GM23338 (cell line): ENCODE data around the gene DDX20. TPM values are rescaled to one million over a fixed set of nuclear protein-coding genes. Genes with fewer than 3 reads are reported as not detected.

ENCODE experiments used
- ATAC-seq: fragments of 200-7000 bp; cut with Tn5 transposase; 3 replicates; pipeline ENCODE4 v1.9.1; 2020
- DNase-seq: peaks from one replicate; pipeline ENCODE4 v3.0.0-alpha.2; 2015; ENCODE audit warnings: low spot score
- H2AFZ ChIP-seq: fragments of 200-600 bp; sonication (generic); 2 replicates; pipeline ENCODE4 v1.8.0; 2016; ENCODE audit warnings: antibody characterized with exemption, mild to moderate bottlenecking, moderate library complexity
- H3F3A ChIP-seq: fragments of 200-600 bp; sonication (generic); replicated peaks from 2 replicates; pipeline ENCODE4 v1.8.0; 2017; ENCODE audit warnings: antibody characterized with exemption, mixed run types, low read depth
- H3K27ac ChIP-seq: fragments of 200-600 bp; sonication (generic); 2 replicates; pipeline ENCODE4 v1.6.1; 2016; ENCODE audit warnings: low read depth
- H3K27me3 ChIP-seq: fragments of 200-600 bp; sonication (generic); 2 replicates; pipeline ENCODE4 v1.8.0; 2016; ENCODE audit warnings: mild to moderate bottlenecking, mixed run types, moderate library complexity; ENCODE audit not compliant: insufficient read depth
- H3K36me3 ChIP-seq: fragments of 200-600 bp; sonication (generic); 2 replicates; pipeline ENCODE4 v1.8.0; 2016; ENCODE audit warnings: mild to moderate bottlenecking; ENCODE audit not compliant: insufficient read depth
- H3K4me1 ChIP-seq: fragments of 200-600 bp; sonication (generic); 2 replicates; pipeline ENCODE4 v1.8.0; 2016; ENCODE audit warnings: mild to moderate bottlenecking, moderate library complexity; ENCODE audit not compliant: insufficient read depth
- H3K4me2 ChIP-seq: fragments of 200-600 bp; sonication (generic); 2 replicates; pipeline ENCODE4 v1.7.1; 2017; ENCODE audit warnings: mixed run types
- H3K4me3 ChIP-seq: fragments of 200-600 bp; sonication (generic); 2 replicates; pipeline ENCODE4 v1.6.1; 2016; ENCODE audit warnings: mixed run types
- H3K79me2 ChIP-seq: fragments of 200-600 bp; sonication (generic); replicated peaks from 2 replicates; pipeline ENCODE4 v1.8.0; 2017; ENCODE audit warnings: mild to moderate bottlenecking; ENCODE audit not compliant: insufficient read depth
- H3K9me2 ChIP-seq: fragments of 200-600 bp; sonication (generic); 2 replicates; pipeline ENCODE4 v1.8.0; 2017; ENCODE audit not compliant: insufficient read depth
- H4K20me1 ChIP-seq: fragments of 200-600 bp; sonication (generic); replicated peaks from 2 replicates; pipeline ENCODE4 v1.8.0; 2017; ENCODE audit warnings: mild to moderate bottlenecking; ENCODE audit not compliant: insufficient read depth
- H3K27ac Mint-ChIP-seq: 2 replicates; pipeline ENCODE4 v1.8.0; 2020; ENCODE audit warnings: inconsistent platforms, mild to moderate bottlenecking, moderate library complexity, mixed read lengths
- H3K27me3 Mint-ChIP-seq: 3 replicates; pipeline ENCODE4 v1.8.0; 2022; ENCODE audit warnings: low read depth, mild to moderate bottlenecking, moderate library complexity, mixed read lengths, inconsistent platforms; ENCODE audit not compliant: insufficient read depth, poor library complexity
- H3K36me3 Mint-ChIP-seq: 3 replicates; pipeline ENCODE4 v1.8.0; 2021; ENCODE audit warnings: low read depth, mild to moderate bottlenecking, inconsistent platforms, moderate library complexity, mixed read lengths
- H3K4me1 Mint-ChIP-seq: 3 replicates; pipeline ENCODE4 v1.8.0; 2020; ENCODE audit warnings: mild to moderate bottlenecking, inconsistent platforms, mixed read lengths
- H3K4me3 Mint-ChIP-seq: 3 replicates; pipeline ENCODE4 v1.8.0; 2021; ENCODE audit warnings: moderate library complexity, mild to moderate bottlenecking, inconsistent platforms, mixed read lengths
- H3K9me3 Mint-ChIP-seq: 3 replicates; pipeline ENCODE4 v1.8.0; 2020; ENCODE audit warnings: moderate library complexity, mild to moderate bottlenecking, inconsistent platforms, mixed read lengths
- CREB1 ChIP-seq: fragments of 250-450 bp; sonication (Bioruptor Pico); IDR thresholded peaks from 2 replicates; pipeline ENCODE4 v1.5.0; 2020; ENCODE audit warnings: low read depth, mild to moderate bottlenecking, moderate library complexity
- CTCF ChIP-seq, 2 experiments: fragments of 200-600 bp in 1 of 2; sonication (generic) in 1 of 2; conservative IDR thresholded peaks; 2 replicates each; pipeline versions ENCODE4 v1.5.1 to v1.6.1; 2016 to 2017; ENCODE audit warnings: antibody characterized with exemption in 2 of 2, low read depth in 2 of 2, mild to moderate bottlenecking in 2 of 2, moderate library complexity in 1 of 2
- ETS1 ChIP-seq: IDR thresholded peaks from 2 replicates; pipeline ENCODE4 v1.6.1; 2016; ENCODE audit warnings: antibody characterized with exemption
- EZH2 ChIP-seq: fragments of 200-600 bp; sonication (generic); IDR thresholded peaks from one replicate; pipeline ENCODE4 v1.8.0; 2017; ENCODE audit warnings: antibody characterized with exemption, mild to moderate bottlenecking, low read depth; ENCODE audit not compliant: unreplicated experiment
- EZH2phosphoT487 ChIP-seq: fragments of 200-600 bp; sonication (generic); IDR thresholded peaks from one replicate; pipeline ENCODE4 v1.8.1; 2018; ENCODE audit warnings: antibody characterized with exemption; ENCODE audit not compliant: unreplicated experiment
- JUNB ChIP-seq: IDR thresholded peaks from one replicate; pipeline ENCODE4 v1.6.1; 2016; ENCODE audit warnings: antibody characterized with exemption; ENCODE audit not compliant: unreplicated experiment
- NANOG ChIP-seq: IDR thresholded peaks from 2 replicates; pipeline ENCODE4 v1.6.1; 2016; ENCODE audit warnings: antibody characterized with exemption, borderline replicate concordance
- POLR2AphosphoS5 ChIP-seq: IDR thresholded peaks from 2 replicates; pipeline ENCODE4 v1.6.1; 2016; ENCODE audit warnings: antibody characterized with exemption, low read depth
- REST ChIP-seq: IDR thresholded peaks from one replicate; pipeline ENCODE4 v1.6.1; 2018; ENCODE audit warnings: antibody characterized with exemption; ENCODE audit not compliant: unreplicated experiment
- STAT1 ChIP-seq: IDR thresholded peaks from one replicate; pipeline ENCODE4 v1.6.1; 2016; ENCODE audit warnings: antibody characterized with exemption; ENCODE audit not compliant: unreplicated experiment
- ZNF114 ChIP-seq: fragments of 250-450 bp; sonication (Bioruptor Pico); IDR thresholded peaks from 2 replicates; pipeline ENCODE4 v1.5.0; 2020; ENCODE audit warnings: mild to moderate bottlenecking, moderate library complexity
- ZNF331 ChIP-seq: fragments of 250-450 bp; sonication (Bioruptor Pico); IDR thresholded peaks from 2 replicates; pipeline ENCODE4 v1.5.0; 2020; ENCODE audit warnings: low read depth, mild to moderate bottlenecking, moderate library complexity
- ZNF462 ChIP-seq: fragments of 250-450 bp; sonication (Bioruptor Pico); IDR thresholded peaks from 2 replicates; pipeline ENCODE4 v1.5.0; 2020; ENCODE audit warnings: mild to moderate bottlenecking, moderate library complexity
- polyA plus RNA-seq: library from polyadenylated mRNA; unstranded; fragments of >200 nt; fragmentation: Nextera tagmentation; extraction: Ambion mirVana; gene quantifications from 2 replicates; pipeline ENCODE4 v1.2.1, GENCODE V29; 2016
- total RNA-seq: library from RNA; depleted of rRNA; stranded (reverse); fragments of >200 nt; shearing (Covaris generic); gene quantifications from 2 replicates; pipeline ENCODE4 v1.2.3, GENCODE V29; 2014

Gene DDX20
- total and polyA plus RNA-seq, 2 experiments from 2014 or later = 11.9 to 54.4 TPM

GRCh38 chr1:111732718-111733117 lies 23.0 kb upstream of the DDX20 start:
- Histone ChIP-seq H3K27me3 (no peaks in the 10 kb centered on the region), H3F3A (peaks cover 16% of the 10 kb centered on the region), H3K79me2 (peaks cover 49% of the 10 kb centered on the region), H3K4me1 (peaks cover 42% of the 10 kb centered on the region), H3K4me3 (no peak overlapping the region), H4K20me1 (peaks cover 23% of the 10 kb centered on the region), H3K36me3 (no peaks in the 10 kb centered on the region), H3K4me2 (no peak overlapping the region), H2AFZ (no peak overlapping the region), H3K27ac (no peak overlapping the region), H3K9me2 (no peaks in the 10 kb centered on the region)
- TF ChIP-seq ETS1 = no peak
- no peak for TF ChIP-seq ZNF114 (CRISPR knock-in tag)
- TF ChIP-seq EZH2 = no peak
- TF ChIP-seq CREB1 = no peak
- TF ChIP-seq STAT1 = no peak
- TF ChIP-seq ZNF462 = no peak
- TF ChIP-seq JUNB = no peak
- TF ChIP-seq REST = no peak
- TF ChIP-seq CTCF (conservative IDR thresholded peaks at IDR 0.05; ENCODE audit: low read depth in 2 of 2) = no peak
- TF ChIP-seq NANOG = no peak
- TF ChIP-seq ZNF331 (CRISPR knock-in tag) = no peak
- TF ChIP-seq EZH2phosphoT487 = no peak
- no peak for TF ChIP-seq POLR2AphosphoS5
- Mint-ChIP-seq H3K4me3 (no peak overlapping the region), H3K36me3 (peaks cover 4% of the 10 kb centered on the region; the same call in 2 of the 3 replicates), H3K4me1 (peaks cover 25% of the 10 kb centered on the region), H3K9me3 (no peaks in the 10 kb centered on the region; the same call in 2 of the 3 replicates), H3K27ac (no peak overlapping the region; the same call in 1 of the 2 replicates), H3K27me3 (peaks cover 8% of the 10 kb centered on the region)
- ATAC-seq = no peak
- DNase-seq = no peak
